HG02571 (cell line): Measurements from ENCODE around the gene FCGR1A.
A peak's percentile ranks its signal among the peaks of the same experiment; 100 is the strongest.
"Not testable (repeated sequence)": the region's sequence is repeated elsewhere in the genome, so short reads cannot be mapped to it uniquely, and the experiment has no call there.

Source experiments
- ATAC-seq: cut with Tn5 transposase; IDR thresholded peaks from one replicate; pipeline ENCODE4 v1.9.1; 2021; ENCODE audit warnings: mild to moderate bottlenecking, moderate library complexity; ENCODE audit not compliant: unreplicated experiment

FCGR1A gene

DNA sequence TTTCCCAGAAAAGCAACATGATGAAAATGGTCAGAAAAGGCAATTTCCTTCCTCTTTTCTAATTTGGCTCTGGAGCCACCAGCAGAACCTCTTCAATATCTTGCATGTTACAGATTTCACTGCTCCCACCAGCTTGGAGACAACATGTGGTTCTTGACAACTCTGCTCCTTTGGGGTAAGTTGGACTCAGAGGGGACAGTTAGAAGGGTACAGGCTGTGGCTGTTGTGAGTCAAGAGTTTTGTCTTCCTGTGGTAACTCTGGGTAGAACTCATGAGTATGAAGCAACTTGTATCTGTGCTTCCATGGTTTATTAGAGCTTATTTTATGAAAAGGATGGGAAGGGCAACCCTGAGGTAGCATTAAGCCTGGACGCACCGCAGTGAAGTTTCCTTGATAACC, at the start of gene FCGR1A:
FCGR1A (plus strand) TSS at position 95 of the 400 bp plus-strand sequence; CDS start at position 145, 50 bp downstream.
- ATAC-seq, result not testable (repeated sequence)

GRCh38 chr1:149732781-149733180, 49.7 kb upstream of the FCGR1A start:
- not testable (repeated sequence) for ATAC-seq

- ATAC-seq, result not testable (repeated sequence)
Observed at GRCh38 chr1:149734692-149735091, 47.8 kb upstream of the FCGR1A start.

- ATAC-seq, result not testable (repeated sequence)
Observed at GRCh38 chr1:149740148-149740581, 42.3 kb upstream of the FCGR1A start.

GRCh38 chr1:149740590-149741230, 41.8 kb upstream of the FCGR1A start:
- not testable (repeated sequence) for ATAC-seq

- not testable (repeated sequence) for ATAC-seq
Observed at GRCh38 chr1:149741914-149742313, 40.6 kb upstream of the FCGR1A start.

DNA sequence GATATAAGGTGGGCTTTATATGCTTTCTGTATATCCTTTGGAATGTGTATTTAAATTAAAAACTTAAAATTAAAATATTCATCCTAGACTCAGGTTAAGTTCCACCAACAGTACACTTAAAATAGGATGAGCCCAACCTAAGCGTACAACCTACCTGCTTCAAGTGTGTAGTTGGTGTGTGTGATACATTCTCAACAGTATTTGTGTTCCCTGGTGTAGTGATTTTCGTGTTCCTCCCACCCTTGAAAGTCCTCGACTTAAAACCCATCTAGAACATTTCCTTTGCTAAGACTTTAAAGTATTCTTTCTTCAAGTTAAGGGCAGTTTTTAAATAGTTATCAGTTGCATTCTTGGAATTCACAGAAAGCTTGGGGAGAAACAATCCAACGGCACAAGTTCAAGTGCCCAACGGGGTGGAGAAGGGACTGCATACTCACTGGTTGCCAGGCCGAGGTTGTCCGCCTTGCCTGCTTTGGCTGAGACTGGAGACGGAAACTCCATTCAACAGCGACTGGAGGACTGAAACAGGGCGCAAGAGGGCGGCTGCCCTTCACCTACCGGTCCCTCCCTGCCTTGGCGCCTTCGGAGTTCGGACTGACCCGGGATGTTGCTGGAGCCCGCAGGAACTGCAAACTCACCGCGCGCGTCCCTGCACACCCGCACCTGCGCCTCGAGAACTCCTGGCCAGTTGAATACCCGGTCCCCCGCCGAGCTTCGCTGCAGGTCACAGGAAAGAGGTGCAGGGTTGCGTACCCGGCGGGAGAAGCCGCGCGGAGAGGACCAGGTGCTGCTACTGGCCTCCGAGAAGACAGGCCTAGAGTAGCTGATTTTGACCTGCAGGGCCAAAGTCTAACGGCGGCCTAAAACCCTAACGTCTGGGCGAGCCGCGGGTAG, 35.8 kb upstream of the FCGR1A start:
- not testable (repeated sequence) for ATAC-seq

- not testable (repeated sequence) for ATAC-seq
Observed at GRCh38 chr1:149747359-149748143, 34.9 kb upstream of the FCGR1A start.

- not testable (repeated sequence) for ATAC-seq
Observed at GRCh38 chr1:149748144-149748500, 34.4 kb upstream of the FCGR1A start.

DNA sequence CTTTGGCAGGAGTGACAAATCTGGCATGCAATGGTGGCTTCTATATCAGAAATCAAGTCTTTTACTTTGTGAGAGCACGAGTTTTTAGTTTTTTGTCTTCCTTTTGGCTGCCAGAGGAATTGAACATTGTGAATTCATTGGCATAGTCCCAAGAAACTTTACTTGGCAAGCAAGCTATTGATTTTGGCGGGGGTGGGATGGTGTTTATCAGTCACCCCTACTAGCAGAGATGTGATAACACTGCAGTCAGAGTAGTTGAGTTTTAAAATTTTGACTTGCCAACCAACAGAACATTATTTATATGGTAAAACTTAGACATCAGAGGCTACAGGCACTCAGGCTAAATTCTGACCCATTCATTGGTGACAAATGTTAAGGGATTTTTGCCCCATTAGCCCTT, 31.9 kb upstream of the FCGR1A start:
- not testable (repeated sequence) for ATAC-seq

DNA sequence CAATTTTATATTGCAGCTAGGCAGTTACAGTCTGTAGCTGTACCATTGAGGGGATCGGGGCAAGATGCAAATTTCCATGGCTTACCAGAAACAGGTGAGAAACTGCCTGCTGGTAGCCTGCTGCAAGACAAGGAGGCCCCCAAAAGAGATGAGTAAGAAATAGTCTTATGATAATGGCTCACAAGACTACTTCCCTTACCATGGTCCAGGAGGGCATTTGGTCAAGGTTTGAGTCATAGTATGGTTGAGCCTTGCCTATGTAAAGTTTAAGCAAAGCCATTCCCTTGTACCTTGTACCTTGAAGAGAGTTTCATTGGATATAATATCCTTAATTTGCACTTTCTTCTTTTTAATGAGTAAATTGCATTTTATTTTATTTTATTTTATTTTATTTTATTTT, 30.3 kb upstream of the FCGR1A start:
- ATAC-seq, result not testable (repeated sequence)

DNA sequence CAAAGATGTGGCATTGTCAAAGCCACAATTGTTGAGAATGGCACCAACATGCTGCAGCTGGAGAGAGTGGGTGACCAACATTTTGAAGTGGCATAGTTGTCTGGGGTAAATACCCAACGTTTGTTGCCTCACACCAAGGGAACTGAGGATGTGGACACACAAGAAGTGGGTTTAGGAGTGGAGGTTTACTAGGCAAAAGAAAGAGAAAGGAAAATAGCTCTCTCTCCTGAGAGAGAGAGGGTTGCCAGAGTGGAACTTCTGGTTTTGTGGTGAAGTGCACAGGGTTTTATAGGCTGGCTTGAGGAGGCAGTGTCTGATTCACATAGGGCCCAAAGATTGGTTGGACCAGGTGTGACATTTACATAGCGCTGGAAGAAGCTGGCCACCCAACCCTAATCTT, 29.0 kb upstream of the FCGR1A start:
- not testable (repeated sequence) for ATAC-seq

- ATAC-seq, result not testable (repeated sequence)
Observed at GRCh38 chr1:149755294-149755693, 27.2 kb upstream of the FCGR1A start.

DNA sequence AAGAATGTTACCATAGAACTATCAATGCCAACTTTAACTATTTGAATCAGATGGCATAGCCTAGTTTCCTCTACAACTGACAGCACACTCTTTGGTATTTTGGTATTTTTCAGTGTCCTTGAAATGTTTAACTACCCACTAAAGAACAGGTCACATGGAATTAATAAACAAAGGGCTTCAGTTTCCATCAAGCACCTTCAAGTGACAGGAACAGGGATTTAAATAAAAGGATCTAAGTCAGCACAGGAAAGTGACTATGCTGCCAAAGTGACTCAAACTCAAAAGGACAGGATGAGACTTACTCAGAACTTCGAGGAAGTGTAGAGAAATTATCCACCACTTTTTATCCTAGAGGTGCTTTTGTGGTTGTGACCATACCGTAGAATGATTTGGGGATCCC, 20.2 kb upstream of the FCGR1A start:
- ATAC-seq, result not testable (repeated sequence)

DNA sequence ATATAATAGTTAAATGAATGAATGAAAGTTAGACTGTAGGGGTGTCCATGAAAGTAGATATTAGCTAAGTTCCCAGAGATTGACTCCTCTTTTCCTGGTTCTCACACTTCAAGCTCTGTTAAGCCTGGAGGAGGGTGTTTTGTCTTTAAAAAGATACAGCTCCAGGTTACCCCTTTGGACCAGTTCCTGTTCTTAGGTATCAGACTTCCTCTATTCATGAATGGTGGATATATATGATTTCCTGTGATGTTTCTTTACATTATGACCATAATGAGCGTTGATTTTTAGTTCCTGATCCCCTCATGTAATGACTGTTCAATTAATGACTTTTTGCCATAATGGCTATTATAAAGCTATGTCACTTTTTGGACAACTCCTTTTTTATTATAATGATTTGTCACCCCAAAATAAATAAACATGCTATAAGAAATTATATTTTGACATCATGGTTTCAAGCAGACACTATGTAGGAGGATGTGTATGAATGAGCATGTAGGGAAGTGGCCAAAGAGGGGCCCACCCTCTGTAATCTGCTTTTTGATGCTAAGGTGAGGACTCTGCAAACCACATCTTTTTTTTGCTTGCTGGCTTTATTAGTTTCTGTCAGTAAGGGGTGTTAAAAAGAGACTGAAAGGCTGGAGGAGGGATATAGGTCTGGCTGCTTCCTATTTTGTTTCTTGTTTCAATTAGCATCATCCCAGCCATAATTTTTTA, 18.2 kb upstream of the FCGR1A start:
- not testable (repeated sequence) for ATAC-seq

DNA sequence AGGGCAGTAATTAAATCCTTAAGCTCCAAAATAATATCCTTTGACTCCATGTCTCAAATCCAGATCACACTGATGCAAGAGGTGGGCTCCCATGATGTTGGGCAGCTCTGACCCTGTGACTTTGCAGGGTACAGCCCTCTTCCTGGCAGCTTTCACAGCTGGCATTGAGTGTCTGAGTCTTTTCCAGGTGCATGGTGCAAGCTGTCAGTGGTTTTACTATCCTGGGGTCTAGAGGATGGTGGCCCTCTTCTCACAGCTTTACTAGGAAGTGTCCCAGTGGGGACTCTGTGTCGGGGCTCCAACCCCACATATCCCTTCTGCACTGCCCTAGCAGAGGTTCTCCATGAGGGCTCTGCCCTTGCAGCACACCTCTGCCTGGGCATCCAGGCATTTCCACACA, 16.3 kb upstream of the FCGR1A start:
- ATAC-seq, result not testable (repeated sequence)

DNA sequence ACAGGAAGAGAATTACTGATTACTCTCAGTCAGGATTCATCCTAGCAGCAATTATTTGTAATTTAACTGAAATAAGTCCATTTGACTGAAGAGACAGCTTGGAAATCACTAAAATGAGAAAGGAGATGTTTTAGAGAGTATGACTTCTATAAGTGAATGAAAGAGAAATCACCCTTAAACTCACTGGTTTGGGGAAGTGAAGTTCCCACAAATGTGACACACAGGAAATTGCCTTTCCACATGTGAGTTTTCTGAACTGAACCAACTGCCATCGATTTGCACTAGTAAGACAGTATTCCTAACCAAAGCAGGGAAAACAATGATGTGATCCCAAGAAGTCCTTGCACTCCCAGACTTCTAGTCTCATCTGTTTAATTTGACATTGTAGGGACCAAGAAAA, 13.3 kb upstream of the FCGR1A start:
- ATAC-seq, result not testable (repeated sequence)

- ATAC-seq, result not testable (repeated sequence)
Observed at GRCh38 chr1:149770661-149771060, 11.8 kb upstream of the FCGR1A start.

GRCh38 chr1:149771653-149772425, 10.7 kb upstream of the FCGR1A start:
- peak; percentile 63 for ATAC-seq
